Measurements from ENCODE around the gene OLIG3.

- TF ChIP-seq GATA2 (IDR thresholded peaks at IDR 0.05; ENCODE audit: low read depth, low read length) (no peak), GATA3 (IDR thresholded peaks at IDR 0.05; ENCODE audit: low read depth, low read length) (no peak)
Observed at GRCh38 chr6:137497721-137498463, 3.7 kb upstream of the OLIG3 start.
